HG03280 (cell line): Measurements from ENCODE around the gene BPI.
"Not testable (repeated sequence)": the region's sequence is repeated elsewhere in the genome, so short reads cannot be mapped to it uniquely, and the experiment has no call there.

ENCODE experiments used
- ATAC-seq: cut with Tn5 transposase; IDR thresholded peaks from one replicate; pipeline ENCODE4 v1.9.1; 2021; ENCODE audit warnings: mild to moderate bottlenecking, moderate library complexity; ENCODE audit not compliant: unreplicated experiment

The BPI gene

DNA sequence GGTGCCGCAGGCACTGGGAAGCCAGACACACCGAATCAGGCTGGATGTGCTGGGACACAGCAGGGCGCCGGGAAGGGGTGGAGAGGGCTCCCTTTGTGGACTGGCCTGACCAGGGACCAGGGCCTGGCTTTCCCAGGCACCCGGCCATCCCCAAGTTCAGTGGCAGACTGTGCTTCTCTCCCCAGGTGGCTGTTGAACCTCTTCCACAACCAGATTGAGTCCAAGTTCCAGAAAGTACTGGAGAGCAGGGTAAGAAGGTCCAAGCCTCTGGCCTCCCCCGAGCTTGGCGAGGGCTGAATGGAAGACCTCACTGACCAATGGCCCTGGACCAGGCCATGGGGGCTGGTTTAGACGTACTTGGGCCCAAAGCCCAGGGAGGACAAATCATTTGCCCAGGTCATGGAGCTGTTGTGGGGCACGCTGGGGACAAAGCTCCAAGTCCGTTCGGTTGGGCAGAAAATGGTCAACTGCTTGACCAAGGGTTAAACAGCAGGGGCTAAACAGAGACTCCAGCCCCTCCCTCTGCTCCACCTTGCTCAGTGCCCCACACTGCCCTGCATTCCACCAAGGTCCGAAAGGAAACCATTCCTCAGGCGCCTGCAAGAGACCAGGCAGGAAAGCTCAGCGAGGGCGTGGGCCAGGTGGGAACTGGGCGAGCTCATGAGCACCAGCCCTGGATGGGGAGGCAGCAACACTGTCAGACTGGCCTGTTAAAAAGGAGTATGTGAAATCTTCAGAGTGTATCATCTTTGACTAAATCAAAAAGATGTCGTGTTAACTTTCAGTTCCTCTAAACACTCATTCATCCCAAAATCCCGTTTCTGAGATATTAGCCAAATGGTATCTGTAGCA is 51.4 kb downstream of the BPI start:
- ATAC-seq: no peak

DNA sequence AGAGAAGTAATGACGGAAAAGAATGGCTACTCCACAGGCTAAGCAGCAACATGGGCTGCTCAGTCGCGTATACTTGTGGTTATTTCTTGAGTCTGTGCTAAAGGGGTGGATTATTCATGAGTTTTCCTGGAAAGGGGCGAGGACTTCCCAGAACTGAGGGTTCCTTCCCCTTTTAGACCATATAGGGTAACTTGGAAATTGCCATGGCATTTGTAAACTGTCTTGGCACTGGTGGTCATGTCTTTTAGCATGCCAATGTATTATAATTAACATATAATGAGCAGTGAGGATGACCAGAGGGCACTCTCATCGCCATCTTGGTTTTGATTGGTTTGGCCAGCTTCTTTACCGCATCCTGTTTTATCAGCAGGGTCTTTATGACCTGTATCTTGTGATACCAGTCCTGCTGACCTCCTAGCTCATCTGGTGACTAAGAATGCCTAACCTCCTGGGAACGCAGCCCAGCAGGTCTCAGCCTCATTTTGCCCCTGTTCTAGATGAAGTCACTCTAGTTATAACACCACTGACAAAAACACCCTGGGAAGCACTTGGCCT is 53.8 kb downstream of the BPI start:
- no peak for ATAC-seq

DNA sequence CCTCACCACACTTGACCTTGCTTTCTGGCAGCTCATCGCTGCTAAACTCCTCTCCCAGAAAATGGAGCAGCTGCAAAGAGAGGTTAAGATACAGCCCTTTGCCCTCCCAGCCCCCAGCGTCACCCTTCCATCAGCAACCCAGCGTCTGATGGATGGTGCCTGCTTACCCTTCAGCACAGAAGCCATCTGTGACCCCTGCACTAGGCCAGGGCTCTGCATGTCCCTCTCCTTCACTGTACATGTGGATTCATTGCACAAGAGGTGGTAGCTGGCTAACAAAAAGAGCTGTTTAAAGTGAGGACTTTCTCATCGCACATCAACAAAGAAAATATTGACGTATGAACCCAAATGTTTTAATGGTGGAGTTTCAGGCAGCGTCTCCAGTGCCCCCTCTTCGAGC is 54.6 kb downstream of the BPI start:
- no peak for ATAC-seq

DNA sequence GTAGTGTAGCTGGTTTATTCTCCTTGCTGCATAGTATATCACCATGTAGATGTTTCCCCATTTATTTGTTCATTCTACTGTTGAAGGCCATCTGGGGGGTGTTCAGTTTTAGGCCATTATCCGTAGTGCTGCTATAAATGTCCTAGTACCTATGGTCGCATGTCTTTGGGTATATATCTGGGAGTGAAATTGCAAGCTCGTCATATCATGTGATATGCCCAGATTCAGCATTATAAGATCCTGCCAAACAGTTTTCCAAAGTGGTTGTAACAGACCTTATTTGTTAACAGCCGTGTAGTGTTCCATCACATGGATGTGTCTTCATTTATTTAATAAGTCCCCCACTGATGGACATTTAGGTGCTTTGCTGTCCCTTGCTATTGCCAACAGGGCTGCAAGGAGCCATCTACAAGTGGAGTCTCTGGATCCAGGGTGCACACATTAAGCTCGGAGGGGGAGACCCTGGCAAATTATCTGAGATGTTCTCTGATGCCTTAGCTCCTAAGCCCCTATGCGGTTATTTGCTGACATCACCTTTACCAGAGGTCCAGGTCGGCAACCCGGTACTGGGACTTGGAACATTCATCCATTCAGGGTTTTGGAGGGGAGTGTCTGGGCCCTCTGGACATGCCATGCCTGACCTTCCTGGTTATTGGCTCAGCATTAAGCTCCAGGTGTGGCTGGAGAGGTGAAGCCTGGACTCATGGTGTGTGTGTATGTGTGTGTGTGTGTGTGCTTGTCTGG is 59.2 kb downstream of the BPI start:
- no peak for ATAC-seq

DNA sequence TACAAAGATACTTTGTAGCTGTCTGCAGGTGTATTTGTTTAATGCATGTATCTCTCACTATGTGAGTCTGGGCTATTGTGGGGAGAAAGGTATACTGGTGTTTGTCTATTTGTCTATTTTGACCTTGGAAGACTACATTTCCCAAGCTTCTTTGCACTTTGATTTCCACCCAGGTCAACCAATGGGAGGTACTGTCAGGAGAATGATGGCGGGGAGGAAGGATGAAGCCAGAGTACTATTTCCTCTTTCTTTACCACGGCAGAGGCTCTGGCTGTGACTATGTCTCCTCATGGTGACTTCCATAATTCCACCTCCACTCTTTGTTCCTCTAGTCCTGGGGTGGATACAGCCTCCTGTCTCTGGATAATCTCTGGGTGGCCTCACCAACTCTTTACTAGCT is 65.4 kb downstream of the BPI start:
- no peak for ATAC-seq

DNA sequence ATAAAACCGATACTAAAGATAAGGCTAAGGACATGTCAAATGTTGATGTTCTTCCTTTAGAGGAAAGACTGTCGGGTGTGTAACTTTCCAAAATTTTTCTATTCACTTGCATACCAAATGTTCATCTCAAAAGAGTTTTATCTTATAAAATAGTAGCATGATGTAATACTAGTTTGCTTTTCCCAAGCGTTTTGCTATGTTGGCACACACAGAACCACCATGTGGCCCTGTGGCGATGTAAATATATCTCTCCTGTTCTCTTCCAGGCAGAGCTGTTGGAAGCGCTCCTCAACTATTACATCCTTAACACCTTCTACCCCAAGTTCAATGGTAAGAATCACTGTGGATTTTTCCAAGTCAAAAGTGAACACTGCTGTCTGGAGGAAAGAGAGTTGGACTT is 68.8 kb downstream of the BPI start:
- ATAC-seq: no peak

DNA sequence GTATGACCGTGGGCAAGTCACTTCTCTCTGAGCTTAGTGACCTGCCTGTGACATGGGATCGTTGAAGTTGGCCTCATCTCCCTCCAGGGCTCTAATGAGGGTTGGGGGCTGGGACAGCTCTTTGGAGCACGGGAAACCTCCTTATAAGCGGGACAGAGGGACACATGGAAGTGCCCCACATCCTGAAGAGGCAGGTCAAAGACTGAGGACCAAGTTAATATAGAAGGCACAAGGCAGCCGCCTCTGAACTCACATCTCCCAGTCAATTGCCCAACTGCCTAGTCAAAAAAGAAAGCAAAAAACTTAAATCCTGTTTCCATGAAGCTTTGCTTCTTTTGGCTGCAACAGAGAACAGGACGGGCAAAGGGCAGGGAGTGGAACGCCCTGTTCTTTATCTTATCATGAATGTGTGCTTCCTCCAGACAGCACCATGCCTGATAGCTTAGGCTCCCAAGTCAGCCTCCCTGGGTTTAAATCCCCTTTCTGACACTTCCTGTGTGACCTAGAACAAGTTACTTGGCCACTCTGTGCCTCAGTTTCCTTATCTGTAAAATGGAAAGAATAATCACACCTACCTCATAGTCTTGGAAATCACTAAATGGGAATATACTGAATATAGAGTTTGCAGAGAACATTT is 69.4 kb downstream of the BPI start:
- ATAC-seq: no peak

DNA sequence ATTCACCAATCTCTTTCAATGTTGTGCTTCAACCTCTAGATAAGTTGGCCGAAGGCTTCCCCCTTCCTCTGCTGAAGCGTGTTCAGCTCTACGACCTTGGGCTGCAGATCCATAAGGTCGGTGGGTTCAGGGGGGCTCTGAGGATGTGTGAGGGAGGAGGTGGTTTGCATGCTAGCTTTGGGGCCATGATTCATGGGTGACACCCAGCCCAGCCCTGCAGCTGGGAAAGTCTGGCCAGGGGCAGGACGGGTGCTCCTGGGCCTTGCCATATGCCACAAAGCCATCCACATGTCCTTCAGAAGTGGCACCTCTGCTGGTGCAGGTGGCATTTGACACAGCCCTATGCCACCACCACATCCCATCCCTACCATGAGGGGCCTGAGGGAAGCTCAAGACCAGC is 69.9 kb downstream of the BPI start:
- ATAC-seq: no peak

DNA sequence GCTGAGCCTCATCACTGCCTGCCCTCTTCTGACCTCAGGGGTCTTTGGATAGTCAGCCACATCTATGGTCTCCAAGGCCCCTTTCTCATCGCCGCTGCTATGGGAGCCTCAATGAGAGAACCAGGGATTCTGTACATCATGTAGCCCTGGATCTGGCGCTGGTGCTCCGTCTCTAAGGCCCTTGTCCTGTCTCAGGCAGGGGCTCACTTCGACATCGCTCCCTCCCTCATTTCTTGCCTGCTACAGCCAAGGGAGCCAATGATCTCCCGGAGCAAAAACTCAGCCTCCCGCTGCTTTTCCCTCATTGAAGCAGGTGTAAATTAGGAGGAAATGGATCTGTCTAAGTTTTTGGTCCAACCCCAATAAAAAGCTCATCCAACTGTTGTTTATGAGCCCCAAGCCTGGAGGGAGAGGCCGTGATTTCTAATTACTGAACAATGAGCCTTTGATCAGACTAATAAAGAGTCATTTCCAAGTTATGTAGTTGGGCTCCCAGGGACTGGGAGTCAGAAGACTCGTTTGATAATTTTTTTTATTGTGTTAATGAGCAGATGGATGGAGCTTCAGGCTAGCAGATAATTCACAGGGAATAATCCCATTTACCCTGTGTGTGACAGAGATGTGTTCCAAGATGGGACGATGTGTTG is 73.2 kb downstream of the BPI start:
- no peak for ATAC-seq

DNA sequence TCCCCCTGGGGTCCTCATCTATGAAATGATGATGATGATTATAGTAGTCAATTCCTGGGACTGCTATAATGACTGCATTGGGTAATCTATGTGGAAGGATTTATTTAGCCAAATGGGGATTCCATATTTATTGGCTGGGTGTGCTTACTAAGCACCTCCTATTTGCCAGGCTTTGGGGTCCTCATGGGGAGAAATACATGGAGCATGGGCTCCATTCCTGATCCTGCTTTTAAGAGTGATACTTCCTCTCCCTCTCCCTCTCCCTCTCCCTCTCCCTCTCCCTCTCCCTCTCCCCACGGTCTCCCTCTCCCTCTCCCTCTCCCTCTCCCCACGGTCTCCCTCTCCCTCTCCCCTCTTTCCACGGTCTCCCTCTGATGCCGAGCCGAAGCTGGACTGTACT is 73.9 kb downstream of the BPI start:
- ATAC-seq: not testable (repeated sequence)

DNA sequence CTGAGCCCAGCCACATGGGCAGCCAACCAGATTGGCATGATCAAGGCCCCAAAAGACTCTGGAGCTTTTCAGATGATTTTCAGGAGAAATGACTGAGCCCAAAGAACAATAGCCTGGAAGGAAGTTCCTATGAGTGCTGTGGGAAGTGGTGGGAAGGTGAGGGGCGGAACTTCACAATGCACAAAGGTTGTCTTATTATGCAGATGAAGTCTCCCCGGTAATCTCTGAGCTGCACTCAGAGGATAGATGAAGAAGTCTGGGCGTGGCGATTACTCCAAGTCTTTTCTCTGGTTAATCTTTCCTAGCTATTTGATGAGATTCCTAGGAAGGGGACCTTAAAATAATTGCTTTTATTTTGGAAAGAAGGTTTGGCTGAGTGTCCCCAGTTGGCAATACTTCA is 79.2 kb downstream of the BPI start:
- ATAC-seq: no peak

DNA sequence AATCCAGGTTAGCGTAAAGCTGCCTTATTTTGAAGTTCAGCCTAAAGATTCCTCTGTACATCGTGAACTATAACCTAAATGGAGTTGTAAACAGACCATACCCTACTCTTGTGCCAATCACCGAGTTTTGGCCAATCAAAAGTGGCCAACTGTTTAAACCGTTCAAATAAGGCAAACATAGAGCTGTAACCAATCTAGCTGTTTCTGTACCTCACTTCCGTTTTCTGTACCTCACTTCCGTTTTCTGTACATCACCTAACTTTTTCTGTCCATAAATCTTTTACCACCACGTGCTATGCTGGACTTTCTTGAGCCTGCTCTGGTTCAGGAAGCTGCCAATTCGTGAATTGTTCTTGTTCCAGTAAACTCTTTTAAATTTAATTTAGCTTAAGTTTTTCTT is 82.0 kb downstream of the BPI start:
- ATAC-seq: no peak

DNA sequence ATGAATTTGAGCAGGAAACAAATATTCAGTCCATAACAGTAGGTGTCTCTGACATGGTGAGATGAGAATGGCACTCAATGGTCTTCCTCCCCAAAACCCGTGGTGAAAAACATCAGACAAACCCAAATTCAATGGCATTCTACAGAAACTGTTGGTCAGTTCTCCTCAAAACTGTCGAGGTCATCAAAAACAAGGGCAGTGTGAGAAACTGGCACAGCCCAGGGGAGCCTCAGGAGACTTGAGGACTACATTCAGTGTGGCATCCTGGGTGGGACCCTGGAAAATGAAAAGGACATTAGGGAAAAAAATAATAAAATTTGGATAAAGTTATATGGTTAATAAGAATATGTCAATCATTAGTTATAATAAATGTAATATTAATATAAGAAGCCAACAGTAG is 82.9 kb downstream of the BPI start:
- no peak for ATAC-seq
